H1 (cell line): Measurements from ENCODE around the gene GRAMD4. TPM values are rescaled to one million over a fixed set of nuclear protein-coding genes. Genes with fewer than 3 reads are reported as not detected.

ENCODE experiments used
- CTCF ChIA-PET: fragments of 300-600 bp; sonication (Branson Sonifier 250); formaldehyde crosslinking; loops from one replicate; lab custom pipeline; 2021; ENCODE audit not compliant: partially characterized antibody; lab: Charles Lee
- POLR2A ChIA-PET: fragments of 300-600 bp; sonication (Branson Sonifier 250); formaldehyde crosslinking; loops from one replicate; lab custom pipeline; 2021; ENCODE audit warnings: inconsistent platforms; ENCODE audit not compliant: partially characterized antibody; lab: Charles Lee
- DNase-seq, 2 experiments: peaks; one replicate each; pipeline versions ENCODE4 v3.0.0 to v3.0.0-alpha.2; 2010 to 2022; ENCODE audit warnings: low spot score in 2 of 2, low read depth in 1 of 2, mixed read lengths in 1 of 2
- FAIRE-seq: peaks from 2 replicates; lab custom pipeline; 2011; peaks lifted over from hg19 to GRCh38; lab: Jason Lieb, UNC
- H2AFZ ChIP-seq: 2 replicates; pipeline ENCODE4 v1.8.1; 2012; ENCODE audit warnings: low read length, inconsistent platforms
- H2AK5ac ChIP-seq: 2 replicates; pipeline ENCODE4 v1.6.1; 2013; ENCODE audit warnings: low read depth, low read length
- H2BK120ac ChIP-seq: replicated peaks from 2 replicates; pipeline ENCODE3; 2013; ENCODE audit warnings: low read depth, low read length, inconsistent platforms
- H2BK12ac ChIP-seq: 2 replicates; pipeline ENCODE4 v1.6.1; 2013; ENCODE audit warnings: low read depth, low read length
- H2BK15ac ChIP-seq: 2 replicates; pipeline ENCODE4 v1.6.1; 2013; ENCODE audit warnings: low read length
- H2BK20ac ChIP-seq: 2 replicates; pipeline ENCODE4 v1.6.1; 2013; ENCODE audit warnings: low read length
- H2BK5ac ChIP-seq: 2 replicates; pipeline ENCODE4 v1.6.1; 2013; ENCODE audit warnings: low read depth, low read length
- H3K14ac ChIP-seq: 2 replicates; pipeline ENCODE4 v1.6.1; 2013; ENCODE audit warnings: inconsistent platforms; ENCODE audit not compliant: insufficient read length
- H3K18ac ChIP-seq: 2 replicates; pipeline ENCODE4 v1.6.1; 2013; ENCODE audit warnings: low read length; ENCODE audit errors: extremely low read depth
- H3K23ac ChIP-seq: 2 replicates; pipeline ENCODE4 v1.6.1; 2013; ENCODE audit warnings: inconsistent platforms; ENCODE audit not compliant: insufficient read length
- H3K23me2 ChIP-seq: 2 replicates; pipeline ENCODE4 v1.6.1; 2013; ENCODE audit warnings: low read depth, low read length
- H3K27ac ChIP-seq: 2 replicates; pipeline ENCODE4 v1.6.1; 2011; ENCODE audit warnings: low read depth, low read length, inconsistent platforms
- H3K27me3 ChIP-seq, 4 experiments: replicated peaks in 1 of 4; 1 replicate in 1 of 4; 2 replicates in 3 of 4; pipeline versions ENCODE4 v1.6.1 to v1.8.1; 2011 to 2013; ENCODE audit warnings: low read length in 3 of 4, mild to moderate bottlenecking in 3 of 4, inconsistent platforms in 2 of 4, mixed read lengths in 2 of 4, moderate library complexity in 1 of 4; ENCODE audit not compliant: control insufficient read depth in 3 of 4, insufficient read depth in 3 of 4; ENCODE audit errors: extremely low read depth in 1 of 4
- H3K36me3 ChIP-seq, 4 experiments: 2 replicates each; pipeline versions ENCODE4 v1.6.1 to v1.8.1; 2011 to 2013; ENCODE audit warnings: mild to moderate bottlenecking in 4 of 4, low read length in 3 of 4, moderate library complexity in 2 of 4, control low read depth in 1 of 4, inconsistent platforms in 1 of 4; ENCODE audit not compliant: insufficient read depth in 4 of 4, control insufficient read depth in 2 of 4
- H3K4ac ChIP-seq: replicated peaks from 2 replicates; pipeline ENCODE3; 2013; ENCODE audit warnings: low read length, low read depth, mixed read lengths, inconsistent platforms; ENCODE audit not compliant: insufficient read length
- H3K4me1 ChIP-seq, 4 experiments: replicated peaks in 1 of 4; 1 replicate in 1 of 4; 2 replicates in 3 of 4; pipeline versions ENCODE4 v1.6.1 to v1.8.1; 2011 to 2013; ENCODE audit warnings: low read length in 3 of 4, inconsistent platforms in 2 of 4, mixed read lengths in 1 of 4; ENCODE audit not compliant: insufficient read depth in 4 of 4, control insufficient read depth in 3 of 4
- H3K4me2 ChIP-seq, 2 experiments: 2 replicates each; pipeline versions ENCODE4 v1.6.1 to v1.8.1; 2011 to 2013; ENCODE audit warnings: low read depth in 2 of 2, low read length in 2 of 2, control low read depth in 1 of 2, inconsistent platforms in 1 of 2, mild to moderate bottlenecking in 1 of 2; ENCODE audit not compliant: insufficient read depth in 1 of 2
- H3K4me3 ChIP-seq, 4 experiments: fragments of 200-600, 300-600 bp in 1 of 4; sonication (generic), shearing (Covaris generic), sonication (Bioruptor Twin) in 1 of 4; 2 replicates each; pipeline versions ENCODE4 v1.5.1 to v1.8.1; 2011 to 2016; ENCODE audit warnings: low read length in 4 of 4, low read depth in 3 of 4, control low read depth in 2 of 4, inconsistent platforms in 2 of 4, mild to moderate bottlenecking in 2 of 4, mixed read lengths in 1 of 4, moderate library complexity in 1 of 4; ENCODE audit not compliant: insufficient read depth in 2 of 4; ENCODE audit errors: extremely low read depth in 1 of 4
- H3K56ac ChIP-seq: replicated peaks from 2 replicates; pipeline ENCODE3; 2013; ENCODE audit warnings: low read depth, mild to moderate bottlenecking, mixed read lengths, low read length, inconsistent platforms; ENCODE audit not compliant: insufficient read length
- H3K79me1 ChIP-seq: 2 replicates; pipeline ENCODE4 v1.6.1; 2013; ENCODE audit warnings: low read depth, low read length, control low read depth
- H3K79me2 ChIP-seq, 2 experiments: 2 replicates each; pipeline versions ENCODE4 v1.6.1 to v1.8.1; 2012 to 2013; ENCODE audit warnings: low read length in 2 of 2, mild to moderate bottlenecking in 2 of 2, inconsistent platforms in 1 of 2; ENCODE audit not compliant: insufficient read depth in 2 of 2, control insufficient read depth in 1 of 2
- H3K9ac ChIP-seq, 4 experiments: replicated peaks in 1 of 4; 1 replicate in 1 of 4; 2 replicates in 3 of 4; pipeline versions ENCODE4 v1.6.1 to v1.8.1; 2011 to 2013; ENCODE audit warnings: low read depth in 3 of 4, low read length in 3 of 4, control low read depth in 2 of 4, mild to moderate bottlenecking in 2 of 4, moderate library complexity in 2 of 4, inconsistent platforms in 1 of 4; ENCODE audit errors: extremely low read depth in 1 of 4
- H3K9me3 ChIP-seq, 2 experiments: 2 replicates each; pipeline versions ENCODE4 v1.6.1 to v1.8.1; 2012 to 2013; ENCODE audit warnings: mild to moderate bottlenecking in 2 of 2, moderate library complexity in 2 of 2, control low read depth in 1 of 2, inconsistent platforms in 1 of 2, low read depth in 1 of 2, low read length in 1 of 2, mixed read lengths in 1 of 2; ENCODE audit not compliant: insufficient read depth in 2 of 2
- H4K20me1 ChIP-seq, 2 experiments: replicated peaks in 1 of 2; 2 replicates each; pipeline versions ENCODE3 to v1.8.1; 2011 to 2013; ENCODE audit warnings: inconsistent platforms in 2 of 2, low read length in 2 of 2, mild to moderate bottlenecking in 1 of 2; ENCODE audit not compliant: insufficient read depth in 2 of 2, control insufficient read depth in 1 of 2
- H4K5ac ChIP-seq: 2 replicates; pipeline ENCODE4 v1.6.1; 2013; ENCODE audit warnings: low read length, low read depth, mixed read lengths, inconsistent platforms; ENCODE audit not compliant: insufficient read length
- H4K8ac ChIP-seq: 2 replicates; pipeline ENCODE4 v1.8.0; 2013; ENCODE audit warnings: mild to moderate bottlenecking, moderate library complexity, low read length, inconsistent platforms; ENCODE audit not compliant: insufficient read depth; ENCODE audit errors: extremely low read depth
- H4K91ac ChIP-seq: replicated peaks from 2 replicates; pipeline ENCODE3; 2013; ENCODE audit warnings: low read length, mixed read lengths, inconsistent platforms; ENCODE audit not compliant: insufficient read length
- ATF2 ChIP-seq: IDR thresholded peaks from 2 replicates; pipeline ENCODE4 v1.6.1; 2012; ENCODE audit warnings: low read length, inconsistent platforms
- CHD2 ChIP-seq: IDR thresholded peaks from 2 replicates; pipeline ENCODE4 v1.6.1; 2012; ENCODE audit warnings: low read length, improper control_type of control experiment
- EGR1 ChIP-seq: IDR thresholded peaks from 2 replicates; pipeline ENCODE4 v1.6.1; 2011; ENCODE audit warnings: low read depth, low read length, borderline replicate concordance
- MAFK ChIP-seq: IDR thresholded peaks from 2 replicates; pipeline ENCODE4 v1.6.1; 2012; ENCODE audit warnings: low read depth, mild to moderate bottlenecking, improper control_type of control experiment, low read length
- NRF1 ChIP-seq: IDR thresholded peaks from 2 replicates; pipeline ENCODE4 v1.6.1; 2011; ENCODE audit warnings: mild to moderate bottlenecking, low read depth, low read length, improper control_type of control experiment
- SIX5 ChIP-seq: IDR thresholded peaks from 2 replicates; pipeline ENCODE4 v1.6.1; 2011; ENCODE audit warnings: mild to moderate bottlenecking, low read depth, low read length
- SP2 ChIP-seq: IDR thresholded peaks from 2 replicates; pipeline ENCODE4 v1.6.1; 2012; ENCODE audit warnings: mild to moderate bottlenecking, low read length, inconsistent platforms
- TAF7 ChIP-seq: optimal IDR thresholded peaks from 2 replicates; pipeline ENCODE3; 2011; ENCODE audit warnings: low read depth, mild to moderate bottlenecking, inconsistent platforms, low read length, moderate library complexity, borderline replicate concordance
- TEAD4 ChIP-seq: IDR thresholded peaks from 2 replicates; pipeline ENCODE4 v1.6.1; 2012; ENCODE audit warnings: low read depth, low read length, inconsistent platforms, mixed read lengths
- YY1 ChIP-seq: IDR thresholded peaks from 2 replicates; pipeline ENCODE4 v1.6.1; 2011; ENCODE audit warnings: low read depth, mild to moderate bottlenecking, low read length
- WGBS, 2 experiments: shearing (Covaris generic) in 1 of 2; methylation state at CpG; one replicate each; pipeline versions ENCODE4 v1.1.6 to v1.1.7; 2013 to 2015; ENCODE audit warnings: low lambda C conversion rate in 2 of 2, mixed read lengths in 2 of 2, inconsistent platforms in 1 of 2, low coverage in 1 of 2, missing lambda C conversion rate in 1 of 2; ENCODE audit not compliant: insufficient replicate concordance in 2 of 2, insufficient coverage in 1 of 2, insufficient read length in 1 of 2; ENCODE audit errors: extremely low coverage in 1 of 2, missing lambda C conversion rate in 1 of 2; 5-methylcytosine and 5-hydroxymethylcytosine counted together
- polyA plus RNA-seq, 7 experiments: library from polyadenylated mRNA; depleted of rRNA in 3 of 7; stranded (reverse) in 5 of 7; unstranded in 2 of 7; fragments of >200 nt in 5 of 7; fragments of 200-250 nt in 2 of 7; gene quantifications; 1 replicate in 5 of 7; 2 replicates in 1 of 7; 4 replicates in 1 of 7; pipeline versions ENCODE4 v1.2.1 to v1.2.3, GENCODE V29; 2011 to 2013; ENCODE audit warnings: missing spikeins in 2 of 7, mixed read lengths in 2 of 7
- total RNA-seq: library from RNA; stranded (reverse); fragmentation: NEBNext Ultra II Directional; extraction: Animal tissue kit (Norgen Biotek cat#: 25700); gene quantifications from 2 replicates; pipeline ENCODE4 v1.2.1, GENCODE V29; 2021

The GRAMD4 gene
- total and polyA plus RNA-seq, 2 of the 8 experiments (the other 6 are each of a cell fraction or from before 2014, with no cell fraction given): 7.9 to 25.6 TPM

- DNase-seq: no peak
- peak overlapping the region; percentile 78 to 99 for H3K4me2 ChIP-seq
- H2BK5ac ChIP-seq: no peak overlapping the region
- H3K4me3 ChIP-seq: peak overlapping the region; percentile 50 to 72 (median 57)
- H3K4me1 ChIP-seq: peaks cover 0 to 27% (median 17%) of the 10 kb centered on the region in 4 experiments; a peak in 6 of 7 replicates
- H2BK120ac ChIP-seq: no peak overlapping the region
- peaks cover 0 to 6% of the 10 kb centered on the region in 2 experiments; a peak in 1 of 4 replicates for H3K79me2 ChIP-seq
- peaks cover 16% of the 10 kb centered on the region for H3K79me1 ChIP-seq
- peaks cover 0 to 11% (median 5%) of the 10 kb centered on the region in 4 experiments; a peak in 4 of 7 replicates for H3K27me3 ChIP-seq
- 14% methylated on average over 42 of the region's 65 CpGs; no CpG with 5 or more reads in 1 of the 2 experiments for WGBS, 2 experiments
- H2BK20ac ChIP-seq: no peak overlapping the region
- H4K20me1 ChIP-seq: peaks cover 0 to 10% of the 10 kb centered on the region in 2 experiments
- peak overlapping the region; percentile 29 to 56 (median 43); a peak in 3 of 7 replicates for H3K9ac ChIP-seq
- peak overlapping the region; percentile 65; the same call in 1 of the 2 replicates for H2AK5ac ChIP-seq
- H3K56ac ChIP-seq: no peak overlapping the region
- H3K14ac ChIP-seq: peak overlapping the region; percentile 43
- no peak for FAIRE-seq
- H2BK15ac ChIP-seq: peak overlapping the region; percentile 19; the same call in 1 of the 2 replicates
- no peak overlapping the region for H2AFZ ChIP-seq
- H4K8ac ChIP-seq: no peak overlapping the region; the same call in 1 of the 2 replicates
- H3K36me3 ChIP-seq: no peaks in the 10 kb centered on the region
- H3K23ac ChIP-seq: no peak overlapping the region
- H3K27ac ChIP-seq: no peak overlapping the region
- no peaks in the 10 kb centered on the region for H3K9me3 ChIP-seq
- no peak overlapping the region for H4K5ac ChIP-seq
- ChIA-PET CTCF (interaction anchor here (1.3 kb wide), 1 partner anchor 104 kb away, joined by 3 read pairs; no protein-coding TSS in a partner anchor), POLR2A (interaction anchor here (1.5 to 3.6 kb wide), 3 partner anchors 8 to 159 kb away, joined by 4 to 11 read pairs (median 6); no protein-coding TSS in a partner anchor)
- H3K23me2 ChIP-seq: peaks cover 9% of the 10 kb centered on the region; the same call in 1 of the 2 replicates
- no peak overlapping the region for H3K18ac ChIP-seq
- H3K4ac ChIP-seq: no peak overlapping the region
- H4K91ac ChIP-seq: no peak overlapping the region
- no peak overlapping the region for H2BK12ac ChIP-seq
- TF ChIP-seq MAFK (no peak), NRF1 (no peak), SIX5 (no peak), TAF7 (no peak), SP2 (no peak), TEAD4 (no peak), YY1 (no peak), EGR1 (no peak), ATF2 (no peak), CHD2 (no peak)
Measured at GRCh38 chr22:46577368-46578249, 42.6 kb upstream of the GRAMD4 start.
